Measurements from ENCODE around the gene PHACTR1.

DNA sequence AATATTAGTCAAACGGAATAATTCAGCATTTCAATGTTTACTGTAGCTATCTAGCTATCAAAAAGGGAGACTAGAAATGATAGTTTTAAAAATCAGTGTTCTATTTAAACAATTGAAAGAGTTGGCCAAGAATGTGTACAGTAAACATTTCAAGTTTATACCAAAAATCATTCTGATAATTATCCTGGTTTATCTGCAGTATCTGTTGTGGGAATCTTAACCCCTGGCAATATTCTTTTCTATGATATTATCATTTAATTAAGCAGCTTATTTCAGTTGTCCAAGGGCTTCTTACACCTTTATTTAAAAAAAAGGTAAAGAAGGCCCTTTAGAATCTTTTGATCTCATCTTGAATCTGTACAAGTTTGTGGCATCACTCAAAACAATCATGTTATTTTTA is 125.1 kb downstream of the PHACTR1 start:
- TF ChIP-seq POLR2A (IDR thresholded peaks at IDR 0.05; ENCODE audit: low read length), result no peak
- no peak for TF ChIP-seq GATA1 (IDR thresholded peaks at IDR 0.05; ENCODE audit: low read depth, low read length)
